ENCODE measurements around the gene STON2.

Gene STON2

GRCh38 chr14:81295958-81296923 is 103.9 kb downstream of the STON2 start:
- DNase-seq: no peak

DNA sequence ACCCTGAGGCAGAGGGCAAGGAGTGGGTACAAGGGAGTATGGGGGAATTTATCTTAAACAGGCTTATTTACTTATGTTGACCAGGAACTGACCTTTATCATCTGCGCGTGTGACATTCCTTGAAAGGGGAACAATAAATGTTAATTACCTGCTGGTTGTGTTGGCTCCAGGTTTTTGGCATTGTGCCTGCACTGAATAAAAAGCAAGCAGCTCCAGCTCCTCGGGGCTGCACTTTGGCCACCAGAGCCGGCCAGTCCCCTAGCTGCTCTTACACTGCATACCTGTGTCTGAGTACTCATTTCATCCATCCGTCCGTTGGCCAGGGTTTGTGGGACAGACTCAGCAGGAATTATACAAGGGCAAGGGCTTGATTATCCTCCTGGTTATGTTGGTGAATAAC is 110.6 kb downstream of the STON2 start:
- DNase-seq: no peak

DNA sequence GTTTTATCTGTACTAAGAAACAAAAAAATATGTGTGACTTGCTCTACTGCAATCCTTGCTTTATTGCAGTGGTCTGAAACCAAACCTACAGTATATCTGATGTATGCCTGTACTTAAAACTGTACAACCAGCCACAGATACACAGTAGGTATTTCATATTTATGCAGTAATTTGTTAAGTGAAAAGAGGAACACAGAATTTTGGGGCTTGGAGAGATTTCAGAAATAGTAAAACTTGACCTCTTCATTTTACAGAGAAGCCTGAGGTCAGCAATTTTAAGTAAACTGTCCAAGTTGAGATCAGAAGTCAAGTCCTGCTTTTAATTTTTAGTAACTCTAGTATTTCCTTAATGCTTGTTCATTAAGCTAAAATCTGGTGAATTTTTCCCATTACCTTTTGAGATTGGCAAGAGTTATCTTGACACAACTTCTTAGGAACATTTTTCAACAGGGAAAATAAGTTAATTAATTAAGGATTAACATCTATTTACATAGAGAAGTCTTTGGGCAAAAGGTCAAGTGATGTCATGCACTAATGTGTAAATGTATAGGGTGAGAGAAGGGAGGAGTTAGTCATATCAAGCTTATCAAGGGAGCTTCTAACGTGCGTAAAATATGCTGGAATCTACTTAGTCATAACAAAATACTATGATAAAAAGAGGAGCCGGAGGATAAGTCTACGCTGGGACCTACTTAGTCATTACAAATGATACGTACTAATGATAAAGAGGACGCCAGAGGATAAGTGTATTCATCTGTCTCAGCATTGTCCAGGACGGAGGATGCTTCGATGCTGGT is 113.4 kb downstream of the STON2 start:
- no peak for DNase-seq

DNA sequence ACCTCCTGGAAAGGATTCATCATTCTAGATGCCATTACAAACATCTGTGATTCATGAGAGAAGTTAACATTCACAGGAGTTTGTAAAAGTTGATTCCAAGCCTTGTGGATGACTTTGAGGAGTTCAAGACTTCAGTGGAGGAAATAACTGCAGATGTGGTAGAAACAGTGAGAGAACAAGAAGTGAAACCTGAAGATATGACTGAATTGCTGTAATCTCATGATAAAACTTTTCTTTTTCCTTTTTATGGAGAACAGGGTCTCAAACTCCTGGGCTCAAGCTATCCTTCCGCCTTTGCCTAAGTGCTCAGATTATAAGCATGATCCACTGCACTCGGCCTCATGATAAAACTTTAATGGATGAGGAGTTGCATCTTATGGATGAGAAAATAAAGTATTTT is 114.9 kb downstream of the STON2 start:
- no peak for DNase-seq

- no peak for DNase-seq
Observed at GRCh38 chr14:81281332-81281731, 118.8 kb downstream of the STON2 start.

DNA sequence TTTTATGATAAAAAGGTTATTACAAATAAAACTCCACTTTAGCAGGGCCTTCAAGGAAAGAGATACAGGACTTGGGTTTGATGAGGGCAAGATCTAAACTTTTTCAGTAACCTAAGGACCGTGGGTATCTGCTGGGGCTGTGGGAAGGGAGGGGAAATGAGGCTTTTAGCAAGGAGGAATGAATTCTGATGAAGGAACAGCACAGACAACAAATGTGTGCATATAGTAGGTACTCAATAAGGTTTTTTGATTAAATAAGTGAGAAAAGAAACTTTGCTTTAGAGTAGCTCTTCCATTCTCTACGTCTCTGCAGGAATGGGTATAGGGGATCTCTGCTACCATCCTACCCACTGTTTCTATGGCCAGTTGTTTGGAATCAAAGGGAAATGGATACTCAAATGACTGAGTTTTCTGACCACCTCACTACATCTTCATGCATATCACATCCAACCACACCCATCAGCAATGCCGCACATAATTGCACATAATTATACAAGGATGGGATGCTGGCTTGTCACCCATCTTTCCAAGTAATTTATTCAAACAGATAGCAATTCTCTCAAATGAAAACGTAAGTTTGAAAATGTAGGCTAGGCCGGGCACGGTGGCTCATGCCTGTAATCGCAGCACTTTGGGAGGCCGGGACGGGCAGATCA is 119.9 kb downstream of the STON2 start:
- no peak for DNase-seq

- DNase-seq: no peak
Observed at GRCh38 chr14:81277096-81277495, 123.0 kb downstream of the STON2 start.

GRCh38 chr14:81276073-81277069 is 123.8 kb downstream of the STON2 start:
- no peak for DNase-seq

DNA sequence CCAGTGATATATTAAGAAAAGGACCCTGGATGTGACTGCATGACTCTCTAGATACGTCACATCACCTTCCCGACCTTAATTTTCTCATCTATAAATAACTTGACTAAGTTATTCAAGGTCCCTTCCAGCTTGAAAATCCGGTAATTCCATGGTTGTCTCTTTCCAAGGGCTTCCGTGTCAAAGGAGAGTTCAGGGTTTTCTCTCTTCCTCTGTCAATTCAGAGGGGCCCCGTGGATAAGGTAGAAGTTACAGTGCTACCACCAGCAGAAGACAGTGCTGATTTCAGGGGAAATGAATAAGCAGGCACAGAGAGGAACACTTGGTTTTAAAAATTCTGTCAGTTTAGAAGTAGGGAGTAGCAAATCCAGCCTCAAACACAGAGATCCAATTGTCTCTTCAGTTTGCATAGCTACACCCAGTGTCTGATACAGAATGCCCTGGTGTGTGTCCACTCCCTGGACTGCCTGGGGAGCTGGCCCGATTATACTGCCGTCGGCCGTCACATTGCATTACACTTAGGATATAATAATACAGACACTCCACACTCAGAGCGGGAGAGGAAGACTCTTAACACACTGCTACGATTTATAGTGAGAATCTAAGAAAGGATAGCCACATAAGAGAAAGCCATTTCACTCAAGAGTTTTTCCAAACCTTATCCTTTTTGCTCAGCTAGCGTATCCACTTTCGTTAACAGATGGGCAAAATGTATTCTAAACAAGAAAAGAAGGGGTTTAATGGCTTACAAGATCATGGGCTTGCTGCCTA is 124.6 kb downstream of the STON2 start:
- no peak for DNase-seq

- no peak for DNase-seq
Observed at GRCh38 chr14:81273961-81274575, 126.1 kb downstream of the STON2 start.

GRCh38 chr14:81273521-81273920 is 126.6 kb downstream of the STON2 start:
- DNase-seq: no peak

- no peak for DNase-seq
Observed at GRCh38 chr14:81272317-81272716, 127.8 kb downstream of the STON2 start.

GRCh38 chr14:81269979-81270375 is 130.1 kb downstream of the STON2 start:
- no peak for DNase-seq

DNA sequence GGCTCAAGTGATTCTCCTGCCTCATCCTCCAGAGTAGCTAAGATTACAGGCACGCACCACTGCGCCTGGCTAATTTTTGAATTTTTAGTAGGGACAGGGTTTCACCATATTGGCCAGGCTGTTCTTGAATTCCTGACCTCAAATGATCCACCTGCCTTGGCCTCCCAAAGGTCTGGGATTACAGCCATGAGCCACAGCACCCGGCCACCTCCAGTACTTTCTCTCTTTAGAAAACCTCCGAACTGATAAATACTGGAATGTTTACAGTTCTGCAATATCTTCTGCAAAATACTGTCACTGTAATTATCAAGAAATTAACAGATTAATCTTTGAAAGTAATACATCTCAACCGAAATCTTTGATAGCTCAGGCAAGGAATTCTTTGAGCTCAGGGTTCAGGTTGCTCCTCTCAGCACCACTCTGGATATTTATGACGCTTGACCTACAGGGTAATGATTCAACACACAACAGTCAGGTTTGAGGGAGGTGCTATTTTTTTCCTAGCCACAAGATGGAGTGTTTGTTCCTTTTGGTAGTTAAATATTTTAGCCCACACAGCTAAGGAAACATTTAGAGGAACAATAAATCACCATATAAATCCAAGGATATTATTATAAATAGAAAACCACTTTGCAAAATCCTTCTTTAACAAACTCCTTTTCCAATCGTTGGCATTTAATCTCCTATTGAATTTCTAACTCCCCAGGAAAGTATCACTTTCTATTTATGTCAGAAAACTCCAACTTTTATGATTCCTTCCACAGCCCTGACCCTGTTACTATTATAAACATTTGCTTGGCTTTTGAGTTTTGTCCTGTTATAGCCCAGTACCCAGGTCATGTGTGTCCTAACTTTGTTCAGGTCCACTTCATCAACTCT is 130.8 kb downstream of the STON2 start:
- no peak for DNase-seq

DNA sequence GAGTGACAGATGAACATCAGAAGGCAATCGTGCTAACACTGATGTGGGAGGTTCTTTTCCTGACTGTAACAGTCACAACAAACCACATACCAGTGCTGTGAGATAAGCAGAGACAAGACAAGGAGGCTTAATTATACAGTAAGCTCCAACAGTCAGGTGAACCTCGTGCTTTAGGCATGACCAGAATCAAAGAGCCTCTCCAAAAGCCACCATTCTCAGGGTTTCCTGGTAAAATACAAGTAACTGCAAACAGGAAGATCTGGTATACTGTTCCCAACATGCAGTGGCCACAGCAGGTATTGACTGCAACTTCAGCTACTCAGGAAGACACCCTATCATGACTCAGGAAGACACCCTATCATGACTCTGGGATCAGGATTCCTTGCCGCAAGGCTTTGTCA is 132.1 kb downstream of the STON2 start:
- no peak for DNase-seq

DNA sequence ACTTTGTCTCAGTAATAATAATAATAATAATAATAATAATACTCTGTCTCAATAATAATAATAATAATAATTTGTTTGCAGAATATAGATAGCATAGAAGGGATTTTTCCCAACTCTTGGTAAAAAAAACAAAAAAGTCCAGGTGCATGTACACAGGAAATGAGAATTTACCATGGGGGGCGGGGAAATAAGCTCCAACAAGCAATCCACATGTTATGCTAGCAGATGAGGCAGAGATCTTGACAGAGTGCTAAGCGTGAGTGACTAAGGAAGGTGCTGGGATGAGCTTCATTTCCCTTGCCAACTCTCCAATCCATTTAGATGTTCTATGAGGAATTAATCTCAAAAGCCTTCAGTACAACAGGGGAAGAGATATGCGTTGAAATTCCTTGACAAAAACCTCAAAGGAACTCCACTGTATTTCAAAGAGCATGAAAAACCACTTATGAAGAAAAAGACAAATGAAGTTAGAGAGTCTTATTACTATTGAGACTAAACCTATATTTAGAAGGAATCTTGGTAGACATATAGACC is 134.4 kb downstream of the STON2 start:
- DNase-seq: no peak

DNA sequence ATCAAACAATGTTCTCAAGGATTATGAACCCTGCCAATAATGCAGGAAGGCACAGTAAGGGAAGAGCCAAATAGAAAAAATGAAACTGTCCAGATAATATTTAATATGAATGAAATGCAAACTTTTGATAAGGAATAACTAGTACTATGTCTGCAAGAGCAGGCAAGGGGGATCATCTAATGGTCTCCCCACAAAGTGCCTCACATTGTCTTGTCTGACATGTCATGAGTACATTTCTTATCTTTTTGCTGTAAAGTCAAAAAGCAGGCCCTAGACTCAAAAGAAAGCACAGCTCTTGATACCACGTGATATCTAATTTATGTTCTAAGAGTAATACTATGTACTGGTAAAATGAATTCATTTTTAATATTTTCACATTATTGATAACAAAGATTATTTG is 135.5 kb downstream of the STON2 start:
- no peak for DNase-seq

- DNase-seq: no peak
Observed at GRCh38 chr14:81263777-81264410, 136.2 kb downstream of the STON2 start.

GRCh38 chr14:81261176-81261575 is 138.9 kb downstream of the STON2 start:
- no peak for DNase-seq
